EL (cell line): ENCODE measurements around the gene AGRN.
"Not testable (repeated sequence)": the region's sequence is repeated elsewhere in the genome, so short reads cannot be mapped to it uniquely, and the experiment has no call there.

Experiments used
- DNase-seq: peaks from one replicate; pipeline ENCODE4 v3.0.0-alpha.2; 2016

Gene AGRN

DNA sequence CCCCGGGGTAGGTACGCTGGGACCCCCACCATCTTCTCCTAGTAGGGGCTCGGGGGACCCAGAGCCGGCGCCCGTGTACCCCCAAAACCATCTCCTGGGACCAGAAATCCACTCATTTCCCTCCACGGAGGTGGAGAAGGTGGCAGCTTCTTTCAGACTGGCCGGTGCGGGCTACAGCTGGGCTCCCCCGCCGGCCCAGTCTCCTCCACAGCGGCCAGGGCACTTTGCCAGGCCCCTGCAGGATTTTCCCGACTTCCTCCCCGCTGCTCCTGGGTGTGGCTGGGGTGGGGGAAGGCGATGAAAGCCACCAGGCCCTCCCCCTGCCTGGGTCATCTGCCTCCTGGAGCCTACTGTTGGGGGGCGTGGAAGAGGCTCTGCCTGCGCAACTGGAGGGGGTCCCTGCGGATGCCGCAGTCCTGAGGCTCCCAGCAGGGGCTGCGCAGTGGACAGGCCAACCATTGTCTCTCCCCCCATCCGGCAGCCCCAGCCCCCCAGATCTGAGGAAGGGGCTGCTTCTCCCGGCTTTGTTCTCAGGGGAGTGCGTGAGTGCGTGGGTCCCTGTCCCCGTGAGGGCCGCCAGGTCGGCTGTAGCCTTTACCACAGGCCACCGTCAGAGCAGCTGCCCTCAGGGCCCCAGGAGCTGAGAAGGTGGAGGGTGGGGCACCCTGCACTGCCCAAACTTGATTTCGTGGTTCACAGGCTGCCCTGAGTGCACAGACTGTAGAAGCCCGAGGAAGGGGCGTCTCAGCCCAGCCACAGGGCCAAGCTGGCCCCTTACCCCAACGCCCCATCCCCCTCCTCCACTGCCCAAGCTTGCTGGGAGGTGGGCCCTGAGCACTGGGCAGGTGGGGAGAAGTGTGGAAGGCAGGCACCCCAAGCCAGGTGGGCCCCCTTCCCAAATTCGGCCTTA is 1.3 kb downstream of the AGRN start:
- peak; percentile 88 for DNase-seq

GRCh38 chr1:1021920-1022259 is 2.0 kb downstream of the AGRN start:
- peak; percentile 83 for DNase-seq

DNA sequence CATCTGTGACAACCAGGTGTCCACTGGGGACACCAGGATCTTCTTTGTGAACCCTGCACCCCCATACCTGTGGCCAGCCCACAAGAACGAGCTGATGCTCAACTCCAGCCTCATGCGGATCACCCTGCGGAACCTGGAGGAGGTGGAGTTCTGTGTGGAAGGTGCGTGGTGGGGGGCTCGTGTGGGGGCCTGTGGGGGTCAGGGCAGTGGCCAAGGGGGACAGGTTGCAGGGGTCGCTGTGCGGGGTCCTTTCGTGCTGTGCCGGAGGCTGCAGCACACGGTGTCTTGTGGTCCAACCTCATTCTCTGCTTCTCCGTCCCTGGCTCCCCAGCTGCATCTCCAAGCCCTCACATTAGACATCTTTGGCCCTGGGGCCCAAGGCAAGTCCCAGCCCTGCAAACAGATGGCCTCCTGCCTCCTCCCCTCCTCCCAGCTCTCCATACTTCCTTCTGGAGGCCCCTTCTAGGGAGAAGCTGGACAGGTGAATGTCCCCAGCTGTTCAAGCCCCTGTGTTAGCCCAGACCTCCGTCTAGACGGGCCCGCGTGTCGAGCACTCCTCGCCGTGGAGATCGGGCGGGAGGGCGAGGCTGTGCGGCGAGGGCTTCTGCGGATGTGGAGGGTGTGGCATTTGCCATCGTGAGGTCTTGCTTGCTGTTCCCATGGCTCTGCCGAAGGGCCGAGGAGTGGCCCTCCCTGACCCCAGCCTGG is 2.5 kb downstream of the AGRN start:
- no peak for DNase-seq

DNA sequence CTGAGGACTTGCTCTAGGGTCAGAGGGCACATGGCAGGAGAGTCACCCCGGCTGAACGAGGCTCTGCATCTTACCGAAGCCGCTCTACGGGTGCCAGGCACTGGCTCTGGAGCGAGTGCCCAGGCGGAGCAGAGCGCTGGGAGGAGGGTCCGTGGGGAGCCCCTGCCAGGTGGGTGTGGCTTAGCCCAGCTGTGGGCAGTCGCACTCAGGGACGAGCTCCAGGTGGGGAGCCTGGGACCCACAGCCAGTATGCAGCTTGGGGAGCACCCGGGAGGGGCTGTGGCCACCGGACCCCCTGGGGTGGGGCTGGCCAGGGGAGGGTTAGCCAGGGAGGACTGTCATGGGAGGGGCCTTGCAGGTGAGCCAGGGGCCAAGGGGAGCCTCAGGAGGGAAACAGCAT is 3.8 kb downstream of the AGRN start:
- DNase-seq, result no peak

GRCh38 chr1:1024149-1024770 is 4.3 kb downstream of the AGRN start:
- DNase-seq, result no peak

GRCh38 chr1:1024771-1025699 is 5.1 kb downstream of the AGRN start:
- peak; percentile 69 for DNase-seq

DNA sequence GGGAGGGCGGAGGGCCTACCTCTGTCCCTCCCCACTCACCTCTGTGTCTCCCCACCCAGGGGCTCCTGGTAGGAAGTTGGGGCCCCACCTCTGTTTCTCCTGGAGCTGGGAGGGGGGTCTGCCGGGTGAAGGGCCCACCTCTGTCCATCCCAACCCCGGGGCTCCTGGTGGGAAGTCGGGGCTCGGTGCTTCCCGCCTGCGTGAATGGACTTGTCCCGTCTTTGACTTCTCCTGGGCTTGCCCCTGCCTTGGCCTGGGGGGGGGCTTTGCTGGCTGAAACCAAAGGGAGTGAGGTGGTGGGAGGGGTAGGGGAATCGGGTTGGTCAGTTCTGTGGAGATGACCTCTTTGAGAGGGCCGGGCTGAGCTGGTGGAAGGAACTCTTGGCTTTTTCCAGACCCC is 5.8 kb downstream of the AGRN start:
- DNase-seq, result no peak

DNA sequence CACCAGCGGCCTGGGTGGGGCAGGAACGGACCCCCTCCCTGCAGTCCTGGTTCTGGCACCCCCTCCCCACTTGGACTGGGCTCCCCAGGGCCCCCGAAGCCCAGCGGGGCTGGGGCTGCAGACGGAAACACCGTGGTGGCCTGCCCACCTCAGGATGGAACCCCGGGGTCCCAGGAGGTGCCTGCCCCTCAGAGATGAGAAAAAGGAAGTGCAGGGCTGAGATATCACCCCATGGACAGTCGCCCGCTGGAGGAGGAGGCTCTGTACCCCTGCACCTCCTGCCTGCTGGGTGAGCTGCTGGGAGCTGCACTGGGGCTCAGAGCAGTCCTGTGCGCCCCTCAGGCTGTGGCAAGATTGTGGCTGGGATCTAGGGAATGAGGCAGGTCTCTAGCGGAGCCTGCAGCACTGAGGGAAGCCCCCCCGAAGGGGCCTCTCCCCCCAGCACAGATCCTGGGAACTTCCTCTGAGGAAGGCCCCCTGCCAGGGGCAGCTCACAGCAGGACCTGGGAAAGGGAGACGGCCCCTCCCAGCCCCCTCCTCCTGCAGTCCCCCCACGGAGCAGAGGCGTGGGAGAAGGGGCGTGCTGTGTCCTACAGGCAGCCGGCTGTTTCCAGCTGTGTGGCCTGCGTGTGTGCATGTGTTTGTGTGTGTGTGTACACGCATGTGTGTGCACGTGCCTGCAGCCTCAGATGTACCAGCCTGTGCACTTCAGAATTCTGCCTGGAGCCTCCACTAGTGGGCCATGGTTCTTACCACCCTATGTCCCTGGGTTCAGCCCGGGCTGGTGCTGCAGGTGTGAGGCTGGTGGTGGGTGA is 6.9 kb downstream of the AGRN start:
- DNase-seq, result no peak

DNA sequence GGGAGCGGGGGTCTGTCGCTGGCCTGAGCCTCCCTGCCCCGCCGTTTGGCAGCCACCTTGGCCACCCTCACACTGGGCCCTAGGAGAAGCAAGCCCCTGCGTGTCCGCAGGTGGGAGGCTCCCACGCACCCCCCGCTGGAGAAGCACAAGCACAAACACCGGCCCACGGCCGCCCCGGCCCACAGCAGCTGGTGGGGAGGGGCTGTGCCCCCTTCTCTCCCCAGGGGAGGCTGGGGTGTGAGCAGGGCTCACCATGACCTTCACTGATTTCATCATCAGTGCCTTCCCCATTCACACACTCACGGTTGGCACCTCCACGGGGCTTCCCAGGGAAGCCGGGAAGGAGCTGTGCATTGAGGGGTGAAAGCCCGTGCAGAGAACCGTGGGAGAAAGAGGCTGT is 7.9 kb downstream of the AGRN start:
- DNase-seq, result no peak

- not testable (repeated sequence) for DNase-seq
Observed at GRCh38 chr1:1030867-1031658, 11.1 kb downstream of the AGRN start.

DNA sequence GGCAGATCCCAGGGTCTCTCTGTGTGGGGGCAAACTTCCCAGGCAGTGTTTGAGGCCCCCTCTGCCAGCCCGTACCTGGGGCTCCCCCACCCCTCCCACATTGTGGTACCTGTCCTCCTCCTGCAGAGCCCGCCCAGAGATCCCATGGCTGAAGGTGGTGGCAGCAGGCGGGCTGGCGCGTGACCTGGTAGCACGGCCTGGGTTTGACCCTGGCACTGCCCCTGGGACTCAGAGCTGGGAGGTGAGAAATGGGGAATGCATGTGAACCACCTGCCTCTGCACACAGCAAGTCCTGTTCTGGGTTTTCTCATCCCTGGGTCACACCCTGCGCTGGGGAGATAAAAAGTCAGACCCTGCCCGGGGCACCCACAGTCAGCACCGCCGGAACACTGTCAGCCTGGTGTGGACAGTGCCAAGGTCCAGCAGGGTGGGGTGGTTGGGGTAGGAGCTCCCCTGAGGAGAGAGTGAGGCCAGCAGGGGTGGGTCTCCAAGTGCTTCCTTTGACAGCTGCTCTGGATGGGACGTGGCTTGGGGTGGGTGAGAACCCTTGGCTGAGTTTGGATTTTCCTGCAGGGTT is 11.8 kb downstream of the AGRN start:
- DNase-seq, result no peak

DNA sequence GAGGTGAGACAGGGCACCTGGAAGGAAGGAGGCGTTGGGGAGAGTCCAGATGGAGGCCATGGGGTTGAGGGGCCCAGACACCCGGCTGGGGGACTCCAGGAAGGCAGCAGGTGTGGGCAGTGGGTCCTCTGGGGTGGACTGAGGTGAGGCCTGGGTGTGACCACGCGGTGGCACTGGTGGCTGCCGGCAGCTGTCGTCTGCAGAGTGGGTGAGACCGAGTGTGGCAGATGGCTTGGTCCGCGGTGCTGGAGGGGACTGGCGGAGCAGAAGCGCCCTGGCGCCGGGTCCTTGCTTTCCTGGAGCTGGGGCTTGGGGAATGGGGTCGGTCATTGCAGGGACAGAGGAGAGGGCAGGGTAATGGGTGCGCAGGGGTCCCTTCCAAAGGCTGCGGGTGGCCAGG is 12.5 kb downstream of the AGRN start:
- no peak for DNase-seq

DNA sequence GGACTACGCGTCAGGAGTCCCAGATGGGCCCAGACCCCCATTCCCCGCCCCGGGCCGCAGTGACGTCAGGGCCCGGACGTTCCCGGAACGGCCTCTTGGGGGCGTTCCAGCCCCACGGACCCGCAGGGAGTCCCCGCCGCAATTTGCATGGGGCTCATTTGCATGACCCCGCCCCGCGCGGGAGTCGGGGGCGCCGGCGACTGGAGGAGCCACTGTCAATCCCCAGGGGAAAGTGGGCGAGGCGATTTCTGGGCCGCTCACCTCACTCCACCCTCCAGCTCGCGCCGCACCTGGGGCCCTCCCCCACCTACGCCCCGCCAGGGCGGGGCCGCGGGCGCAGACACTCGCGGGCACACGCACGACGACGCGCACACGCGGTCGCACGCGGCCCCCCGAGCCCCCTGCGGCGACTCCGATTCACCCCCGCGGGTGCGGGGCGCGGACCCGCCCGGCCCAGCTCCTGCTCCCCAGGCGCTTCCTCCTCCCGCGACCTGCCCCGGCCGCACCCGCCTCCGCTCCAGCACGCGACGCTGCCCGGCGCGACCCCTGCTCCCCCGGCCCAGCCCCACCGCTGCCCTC is 13.2 kb downstream of the AGRN start:
- DNase-seq, result peak; percentile 42

- DNase-seq, result no peak
Observed at GRCh38 chr1:1033731-1034438, 14.0 kb downstream of the AGRN start.

- DNase-seq, result no peak
Observed at GRCh38 chr1:1034439-1034781, 14.5 kb downstream of the AGRN start.

- DNase-seq, result no peak
Observed at GRCh38 chr1:1035291-1035943, 15.5 kb downstream of the AGRN start.

GRCh38 chr1:1037366-1038327 is 17.7 kb downstream of the AGRN start:
- DNase-seq, result no peak

DNA sequence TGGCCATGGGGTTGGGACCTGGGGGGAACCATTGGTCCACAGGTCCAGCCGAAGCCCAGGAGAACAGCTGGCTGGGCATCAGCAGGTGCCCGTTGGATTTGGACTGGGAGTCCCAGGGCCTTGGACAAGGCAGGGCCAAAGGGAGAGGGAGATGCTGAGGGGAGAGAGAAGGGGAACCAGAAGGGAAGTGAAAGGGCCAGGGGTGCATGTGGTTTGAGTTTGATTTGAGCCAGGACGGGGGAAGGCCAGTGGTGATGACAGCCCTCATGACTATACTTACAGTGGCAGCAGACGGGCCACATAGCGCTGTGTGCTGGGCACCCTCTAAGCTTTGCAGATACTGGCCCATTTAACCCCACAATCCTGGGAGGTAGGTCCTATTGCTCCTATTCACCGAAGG is 18.8 kb downstream of the AGRN start:
- DNase-seq, result no peak
